MCF 10A (cell line): ENCODE data around the gene ARSG. TPM values are rescaled to one million over a fixed set of nuclear protein-coding genes. Genes with fewer than 3 reads are reported as not detected.
A peak's percentile ranks its signal among the peaks of the same experiment; 100 is the strongest.

Experiments used
- BruUV-seq: library from RNA; stranded (reverse); fragments of 400-500 nt; replicated peaks from 2 replicates; lab custom pipeline; 2021; lab: Mats Ljungman, UMichigan
- CTCF ChIA-PET: fragments of 300-600 bp; sonication (Branson Sonifier 250); formaldehyde crosslinking; extraction: SDS; loops from one replicate; lab custom pipeline; 2021; ENCODE audit warnings: antibody characterized with exemption, inconsistent platforms; lab: Yijun Ruan, JAX
- POLR2A ChIA-PET: fragments of 300-600, 350-650 bp; sonication (Branson Sonifier 250); formaldehyde crosslinking; extraction: SDS; loops from one replicate; lab custom pipeline; 2020; ENCODE audit warnings: antibody characterized with exemption, inconsistent platforms; lab: Yijun Ruan, JAX
- DNase-seq: peaks from one replicate; pipeline ENCODE4 v3.0.0-alpha.2; 2018; ENCODE audit not compliant: unreplicated experiment
- H3K27ac Mint-ChIP-seq: one replicate; pipeline ENCODE4 v1.8.0; 2022; ENCODE audit warnings: mild to moderate bottlenecking, low read depth, mixed read lengths; ENCODE audit not compliant: unreplicated experiment
- H3K27me3 Mint-ChIP-seq: one replicate; pipeline ENCODE4 v1.8.0; 2022; ENCODE audit warnings: mixed read lengths; ENCODE audit not compliant: insufficient read depth, unreplicated experiment
- H3K36me3 Mint-ChIP-seq: one replicate; pipeline ENCODE4 v1.8.0; 2022; ENCODE audit warnings: mild to moderate bottlenecking, moderate library complexity, mixed read lengths; ENCODE audit not compliant: insufficient read depth, unreplicated experiment
- H3K4me1 Mint-ChIP-seq: one replicate; pipeline ENCODE4 v1.8.0; 2022; ENCODE audit warnings: mixed read lengths; ENCODE audit not compliant: insufficient read depth, unreplicated experiment
- H3K4me3 Mint-ChIP-seq: one replicate; pipeline ENCODE4 v1.8.0; 2022; ENCODE audit warnings: mild to moderate bottlenecking, moderate library complexity, mixed read lengths; ENCODE audit not compliant: unreplicated experiment
- H3K9me3 Mint-ChIP-seq: one replicate; pipeline ENCODE4 v1.8.0; 2022; ENCODE audit warnings: mixed read lengths; ENCODE audit not compliant: unreplicated experiment
- intact Hi-C: fragments of 100-400 bp; cut with micrococcal nuclease; formaldehyde crosslinking; loops from 2 replicates; pipeline ENCODE4 v1.14.1; 2022
- total RNA-seq: library from RNA; stranded (reverse); gene quantifications from 2 replicates; pipeline ENCODE4 v1.2.3, GENCODE V29; 2022
- TF ChIP-seq, protein P1 (sequence below): fragments of 200-600 bp; IDR thresholded peaks from one replicate; pipeline ENCODE4 v1.8.0; 2022; ENCODE audit warnings: antibody characterized with exemption, mild to moderate bottlenecking; ENCODE audit not compliant: unreplicated experiment

ARSG gene
- total RNA-seq, 1 experiment from 2014 or later: 5.9 TPM

DNA sequence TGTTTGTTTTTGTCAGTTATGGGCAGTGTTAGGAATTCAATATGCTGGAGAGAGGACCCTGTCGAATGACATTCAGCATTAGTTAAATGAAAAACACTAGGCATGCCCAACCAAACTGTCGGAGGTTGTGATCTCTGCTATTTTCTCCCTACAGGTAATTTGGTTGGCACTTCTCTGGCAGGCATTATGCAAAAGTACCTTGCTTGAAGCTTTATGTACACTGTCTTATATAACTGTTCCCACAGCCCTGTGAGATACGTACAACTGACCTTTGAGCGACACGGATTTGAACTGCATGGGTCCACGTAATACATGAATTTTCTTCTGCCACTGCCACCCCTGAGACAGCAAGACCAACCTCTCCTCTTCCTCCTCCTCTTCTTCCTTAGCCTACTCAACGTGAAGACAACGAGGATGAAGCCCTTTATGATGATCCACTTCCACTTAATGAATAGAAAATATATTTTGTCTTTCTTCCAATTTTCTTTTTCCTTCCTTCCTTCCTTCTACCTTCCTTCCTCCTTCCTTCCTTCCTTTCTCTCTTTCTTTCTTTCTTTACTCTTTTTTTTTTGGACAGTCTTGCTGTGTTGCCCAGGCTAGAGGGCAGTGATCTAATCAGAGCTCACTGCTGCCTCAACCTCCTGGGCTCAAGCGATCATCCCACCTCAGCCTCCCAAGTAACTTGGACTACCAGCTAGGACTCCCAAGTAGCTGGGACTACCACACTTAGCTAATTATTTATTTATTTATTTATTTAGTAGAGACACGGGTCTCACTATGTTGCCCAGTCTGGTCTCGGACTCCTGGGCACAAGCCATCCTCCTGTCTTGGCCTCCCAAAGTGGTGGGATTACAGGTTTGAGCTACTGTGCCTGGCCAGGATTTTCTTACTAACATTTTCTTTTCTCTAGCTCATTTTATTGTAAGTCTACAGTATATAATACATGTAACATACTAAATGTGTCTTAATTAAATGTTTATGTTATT is 88.7 kb downstream of the ARSG start:
- no peaks in the 10 kb centered on the region for H3K27me3 Mint-ChIP-seq
- H3K27ac Mint-ChIP-seq: no peak overlapping the region
- no peaks in the 10 kb centered on the region for H3K36me3 Mint-ChIP-seq
- H3K4me3 Mint-ChIP-seq: no peak overlapping the region
- no TSS peak for BruUV-seq
- ChIA-PET CTCF (no interaction called here), POLR2A (interaction anchor here (0.8 kb wide), 1 partner anchor 11 kb away, joined by 3 read pairs; no protein-coding TSS in a partner anchor)
- intact Hi-C loops: loop anchor here (5.0 kb wide), 1 partner anchor 88 kb away; the partner anchor contains the start of genes ARSG and SLC16A6
- no peaks in the 10 kb centered on the region for H3K9me3 Mint-ChIP-seq
- TF ChIP-seq, protein P1, sequence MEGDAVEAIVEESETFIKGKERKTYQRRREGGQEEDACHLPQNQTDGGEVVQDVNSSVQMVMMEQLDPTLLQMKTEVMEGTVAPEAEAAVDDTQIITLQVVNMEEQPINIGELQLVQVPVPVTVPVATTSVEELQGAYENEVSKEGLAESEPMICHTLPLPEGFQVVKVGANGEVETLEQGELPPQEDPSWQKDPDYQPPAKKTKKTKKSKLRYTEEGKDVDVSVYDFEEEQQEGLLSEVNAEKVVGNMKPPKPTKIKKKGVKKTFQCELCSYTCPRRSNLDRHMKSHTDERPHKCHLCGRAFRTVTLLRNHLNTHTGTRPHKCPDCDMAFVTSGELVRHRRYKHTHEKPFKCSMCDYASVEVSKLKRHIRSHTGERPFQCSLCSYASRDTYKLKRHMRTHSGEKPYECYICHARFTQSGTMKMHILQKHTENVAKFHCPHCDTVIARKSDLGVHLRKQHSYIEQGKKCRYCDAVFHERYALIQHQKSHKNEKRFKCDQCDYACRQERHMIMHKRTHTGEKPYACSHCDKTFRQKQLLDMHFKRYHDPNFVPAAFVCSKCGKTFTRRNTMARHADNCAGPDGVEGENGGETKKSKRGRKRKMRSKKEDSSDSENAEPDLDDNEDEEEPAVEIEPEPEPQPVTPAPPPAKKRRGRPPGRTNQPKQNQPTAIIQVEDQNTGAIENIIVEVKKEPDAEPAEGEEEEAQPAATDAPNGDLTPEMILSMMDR: no peak
- DNase-seq: no peak
- peaks cover 25% of the 10 kb centered on the region for H3K4me1 Mint-ChIP-seq

DNA sequence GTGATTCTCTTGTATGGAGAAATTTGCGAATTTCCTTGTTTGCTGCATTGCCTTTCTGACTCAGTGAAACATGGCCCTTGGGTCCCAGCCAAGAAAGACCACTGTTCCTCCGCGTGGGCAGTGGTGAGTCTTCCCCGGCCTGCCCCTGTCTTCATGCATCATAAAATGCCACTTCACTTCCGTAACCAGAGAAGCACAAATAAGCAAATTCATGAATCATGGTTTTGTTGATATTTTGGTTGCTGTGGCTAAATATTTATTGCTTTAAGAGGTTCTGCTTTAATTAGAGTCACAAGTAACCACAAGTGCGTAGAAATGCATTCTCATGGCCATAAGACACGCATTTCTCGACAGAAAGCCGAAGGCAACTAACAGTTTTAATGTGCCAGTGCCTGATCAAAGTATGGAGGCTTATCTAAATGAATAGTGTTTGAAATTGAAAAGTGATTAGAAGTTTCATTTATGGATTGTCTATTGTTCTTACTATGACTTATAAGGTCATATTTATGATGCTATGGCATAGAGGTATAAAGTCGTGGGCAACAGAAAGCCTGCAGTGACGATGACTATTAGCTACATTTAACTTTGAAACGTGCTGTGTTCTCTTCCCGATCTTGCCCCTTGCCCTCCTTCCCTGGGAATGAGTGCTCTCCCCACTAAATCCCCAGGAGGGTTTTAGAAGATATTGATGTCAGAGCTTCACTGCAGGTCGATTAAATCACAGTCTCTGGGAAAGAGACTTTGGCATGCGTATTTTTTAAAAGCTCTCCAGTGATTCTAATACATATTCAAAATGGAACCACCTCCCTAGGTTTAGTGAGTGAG is 90.0 kb downstream of the ARSG start:
- CTCF ChIA-PET: interaction anchor here (0.5 to 1.0 kb wide), 3 partner anchors 10 to 251 kb away, joined by 3 read pairs; no protein-coding TSS in a partner anchor
- peaks cover 25% of the 10 kb centered on the region for H3K4me1 Mint-ChIP-seq
- POLR2A ChIA-PET: no interaction called here
- H3K9me3 Mint-ChIP-seq: no peaks in the 10 kb centered on the region
- BruUV-seq: no TSS peak
- intact Hi-C loops: loop anchor here (5.0 kb wide), 1 partner anchor 89 kb away; the partner anchor contains the start of genes ARSG and SLC16A6
- H3K36me3 Mint-ChIP-seq: no peaks in the 10 kb centered on the region
- peak; percentile 93 for DNase-seq
- no peaks in the 10 kb centered on the region for H3K27me3 Mint-ChIP-seq
- no peak overlapping the region for H3K4me3 Mint-ChIP-seq
- TF ChIP-seq, protein P1: no peak
- H3K27ac Mint-ChIP-seq: no peak overlapping the region

DNA sequence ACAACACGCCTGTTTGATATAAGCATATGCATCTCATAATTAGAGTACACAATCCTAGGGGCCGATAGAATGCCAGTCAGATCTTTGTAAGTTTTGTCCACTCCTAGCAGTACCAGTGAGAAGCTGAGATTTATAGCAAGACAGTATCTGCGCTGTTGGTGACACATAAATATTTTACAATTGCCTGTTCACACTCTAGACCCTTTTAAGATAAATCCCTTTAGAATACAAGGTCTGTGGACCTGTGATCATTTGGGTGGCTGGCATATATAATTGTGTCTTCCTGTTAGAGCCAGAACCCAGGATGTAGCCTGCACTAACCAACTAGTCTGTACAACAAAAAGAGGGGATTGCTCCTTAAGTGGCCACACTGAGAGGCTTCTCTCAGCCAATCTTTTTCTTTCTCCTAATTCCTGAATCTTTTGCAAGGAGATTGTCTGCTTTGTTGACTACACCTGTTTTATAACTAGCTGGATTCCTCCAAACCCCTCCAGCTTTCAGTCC is 91.3 kb downstream of the ARSG start:
- Mint-ChIP-seq H3K27ac (no peak overlapping the region), H3K36me3 (no peaks in the 10 kb centered on the region), H3K9me3 (no peaks in the 10 kb centered on the region), H3K4me3 (no peak overlapping the region), H3K27me3 (no peaks in the 10 kb centered on the region), H3K4me1 (peaks cover 24% of the 10 kb centered on the region)
- no TSS peak for BruUV-seq
- ChIA-PET CTCF (interaction anchor here (2.1 kb wide), 1 partner anchor 53 kb away, joined by 6 read pairs; no protein-coding TSS in a partner anchor), POLR2A (no interaction called here)
- intact Hi-C loops: loop anchor here (5.0 kb wide), 1 partner anchor 90 kb away; the partner anchor contains the start of genes ARSG and SLC16A6
- TF ChIP-seq, protein P1: no peak
- DNase-seq: no peak
